Activated CD4-positive, alpha-beta T cell treated with anti-CD3 and anti-CD28 coated beads, Interleukin-2, amount 50 U/mL, for 48 hours (primary cell): ENCODE results near the gene ECHS1.
"Not testable (repeated sequence)": the region's sequence is repeated elsewhere in the genome, so short reads cannot be mapped to it uniquely, and the experiment has no call there.

Source experiments
- DNase-seq, 2 experiments: peaks; one replicate each; pipeline ENCODE4 v3.0.0-alpha.2; 2020

Gene ECHS1

DNA sequence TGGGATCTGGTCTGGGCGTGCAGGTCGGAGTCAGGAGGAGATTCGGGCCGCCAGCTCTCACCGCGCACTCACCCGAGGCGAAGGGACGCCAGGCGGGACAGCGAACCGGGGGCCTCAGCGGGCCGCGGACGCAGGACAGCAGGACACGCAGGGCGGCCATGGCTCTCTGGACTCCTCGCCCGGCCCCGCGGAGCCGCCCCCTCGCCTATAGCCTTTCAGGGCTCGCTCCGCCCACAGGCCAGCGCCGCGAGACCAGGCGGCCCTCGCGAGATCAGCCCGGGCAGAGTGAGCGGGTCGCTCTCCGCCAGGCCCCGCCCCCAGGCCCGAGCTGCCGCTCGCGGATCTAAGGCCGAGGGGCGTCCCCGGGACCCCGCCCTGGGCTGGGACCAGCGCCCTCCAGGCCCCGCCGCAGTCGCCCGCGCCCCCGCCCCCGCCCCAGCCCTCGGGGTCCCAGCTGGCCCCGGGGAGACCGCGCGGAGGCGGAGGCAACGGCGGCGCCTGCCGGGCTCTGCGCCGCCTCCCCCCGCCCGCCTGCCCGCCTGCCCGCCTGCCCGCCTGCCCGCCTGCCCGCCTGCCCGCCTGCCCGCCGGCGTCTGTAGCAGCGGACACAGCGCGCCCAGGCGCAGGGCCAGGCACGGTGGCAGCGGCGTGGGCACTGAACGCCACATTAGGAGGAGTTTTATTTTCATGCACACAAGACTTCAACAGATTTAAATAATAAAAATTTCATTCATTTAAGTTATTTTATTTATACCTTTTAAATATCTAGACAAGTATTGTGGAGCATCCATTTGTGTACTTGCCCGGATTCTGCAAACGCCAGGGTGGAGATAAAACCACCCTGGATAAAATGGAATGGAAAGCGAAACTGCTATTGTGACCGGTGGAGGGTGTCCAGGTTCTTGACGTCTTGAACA lies at the start of gene ECHS1:
ECHS1 (minus strand) TSS at position 181 of the 917 bp plus-strand sequence; CDS start at position 160, 21 bp downstream.
- peak; percentile 95 for DNase-seq

- no peak for DNase-seq
Measured at GRCh38 chr10:133422223-133422806, 49.2 kb upstream of the ECHS1 start.

DNA sequence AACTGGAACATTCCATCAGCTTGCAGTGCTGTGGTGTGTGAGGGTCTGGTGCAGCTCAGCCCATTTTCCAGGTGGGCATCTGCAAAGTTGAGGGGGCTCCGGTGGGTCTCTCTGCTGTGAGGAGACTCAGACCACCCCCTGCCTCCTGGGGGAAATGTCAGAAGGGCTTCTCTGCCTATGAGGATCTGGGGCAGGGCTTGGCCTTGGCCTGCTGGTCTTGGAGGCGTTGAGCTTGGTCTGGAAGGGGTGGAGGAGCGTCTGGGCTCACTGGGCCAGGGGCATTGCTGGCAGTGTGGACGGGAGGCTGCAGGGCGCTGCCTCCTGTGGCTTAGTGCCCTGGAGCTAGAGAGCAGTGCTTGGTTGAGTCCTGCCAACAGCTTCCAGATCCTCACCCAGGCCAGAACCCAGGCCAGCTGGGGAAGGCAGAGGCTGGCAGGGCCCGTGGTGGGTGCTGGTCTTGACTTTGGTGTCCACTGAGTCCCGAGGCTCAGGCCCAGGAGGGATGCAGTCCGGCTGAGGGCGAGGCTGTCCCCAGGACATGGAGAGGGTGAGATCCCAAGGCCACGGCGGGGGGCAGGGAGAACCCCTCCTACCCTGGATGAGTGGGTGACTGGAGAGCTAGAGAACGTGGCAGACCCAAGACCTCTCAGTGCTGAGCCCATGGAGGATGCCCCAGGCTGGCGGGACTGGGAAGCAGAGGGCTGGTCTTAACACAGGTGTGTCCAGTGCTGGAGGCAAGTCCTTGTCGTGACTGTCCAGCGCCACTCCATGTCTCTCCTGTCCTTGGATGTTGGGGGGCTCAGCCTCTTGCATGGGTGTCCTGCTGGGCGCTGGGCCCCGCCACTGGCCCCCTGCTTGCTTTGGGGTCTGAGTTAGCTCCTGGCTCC lies 48.4 kb upstream of the ECHS1 start:
- no peak for DNase-seq

- DNase-seq: no peak
Measured at GRCh38 chr10:133420579-133420978, 47.4 kb upstream of the ECHS1 start.

- no peak for DNase-seq
Measured at GRCh38 chr10:133420028-133420427, 46.9 kb upstream of the ECHS1 start.

DNA sequence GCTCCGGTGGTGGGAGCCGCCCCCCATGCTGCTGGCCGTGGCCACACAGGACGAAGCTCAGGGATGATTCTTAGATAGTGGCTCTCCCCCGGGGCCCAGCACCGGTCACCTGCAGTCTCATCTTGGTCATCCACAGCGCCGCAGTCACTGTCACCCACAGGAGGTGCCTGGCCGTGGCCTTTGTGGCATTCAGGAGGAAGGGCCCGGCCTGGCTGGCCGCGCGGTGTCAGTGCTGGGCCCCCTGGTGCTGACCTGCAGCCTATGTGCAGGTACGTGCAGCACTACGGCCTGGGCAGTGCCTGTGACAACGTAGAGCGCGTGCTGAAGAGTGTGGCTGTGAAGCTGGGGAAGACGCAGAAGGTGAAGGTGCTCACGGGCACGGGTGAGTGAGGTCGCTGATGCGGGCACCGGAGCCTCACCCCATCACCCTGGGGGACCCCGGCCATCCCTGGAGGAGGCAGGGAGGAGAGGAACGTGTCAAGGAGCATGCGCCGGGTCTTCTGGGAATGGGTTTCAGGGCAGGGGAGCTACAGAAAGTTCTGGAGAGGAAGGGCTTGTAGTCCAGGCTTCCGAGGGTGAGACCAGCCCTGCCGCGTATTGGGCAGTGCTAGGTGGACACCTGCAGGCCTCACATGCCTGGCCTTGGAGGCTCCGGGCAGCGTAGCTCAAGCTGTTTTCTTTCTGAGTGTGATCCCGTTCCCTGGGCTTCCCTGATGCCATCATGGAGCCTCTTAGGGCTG lies 46.2 kb upstream of the ECHS1 start:
- no peak for DNase-seq

DNA sequence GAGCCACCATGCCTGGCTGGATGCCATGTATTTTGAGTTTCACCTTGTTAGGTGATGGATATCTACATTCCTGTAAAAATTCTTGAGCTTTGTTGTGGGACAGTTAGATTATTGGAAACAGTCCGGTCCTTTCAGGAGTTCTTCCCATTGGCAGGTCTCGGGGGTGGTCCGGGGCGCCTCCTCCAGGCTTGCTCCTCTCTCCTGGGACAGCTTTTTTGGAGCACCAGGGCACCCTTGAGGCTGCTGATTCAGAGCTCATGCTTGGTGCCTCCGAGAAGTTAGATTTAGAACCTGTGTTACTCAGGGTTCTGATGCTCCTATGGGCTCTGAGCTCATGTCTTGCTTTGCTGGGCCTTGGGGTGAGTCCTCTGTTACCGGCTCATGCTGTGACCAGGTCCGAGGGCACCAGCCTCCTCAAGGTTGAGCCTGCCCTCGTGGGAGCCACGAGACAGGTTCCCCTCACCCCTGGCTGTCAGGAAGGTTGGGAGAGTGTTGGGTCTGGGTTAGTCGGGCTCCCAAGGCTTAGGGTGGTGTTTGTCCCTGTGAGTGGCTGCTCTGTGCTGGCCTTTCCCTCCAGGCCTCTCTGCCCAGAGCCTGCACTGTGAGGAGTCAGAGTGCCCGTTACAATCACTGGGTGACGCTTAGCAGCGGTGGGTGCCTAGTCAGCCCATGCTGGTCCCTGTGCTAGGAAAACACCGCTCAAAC lies 45.3 kb upstream of the ECHS1 start:
- DNase-seq: no peak

- DNase-seq: no peak
Measured at GRCh38 chr10:133415752-133416151, 42.6 kb upstream of the ECHS1 start.

DNA sequence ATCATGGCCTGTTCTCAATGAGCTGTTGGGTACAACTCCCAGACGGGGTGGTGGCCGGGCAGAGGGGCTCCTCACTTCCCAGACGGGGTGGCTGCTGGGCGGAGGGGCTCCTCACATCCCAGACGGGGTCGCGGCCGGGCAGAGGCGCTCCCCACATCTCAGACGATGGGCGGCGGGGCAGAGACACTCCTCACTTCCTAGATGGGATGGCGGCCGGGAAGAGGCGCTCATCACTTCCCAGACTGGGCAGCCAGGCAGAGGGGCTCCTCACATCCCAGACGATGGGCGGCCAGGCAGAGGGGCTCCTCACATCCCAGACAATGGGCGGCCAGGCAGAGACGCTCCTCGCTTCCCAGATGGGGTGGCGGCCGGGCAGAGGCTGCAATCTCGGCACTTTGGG lies 41.2 kb upstream of the ECHS1 start:
- not testable (repeated sequence) for DNase-seq

GRCh38 chr10:133412381-133412711 lies 39.2 kb upstream of the ECHS1 start:
- DNase-seq: no peak

DNA sequence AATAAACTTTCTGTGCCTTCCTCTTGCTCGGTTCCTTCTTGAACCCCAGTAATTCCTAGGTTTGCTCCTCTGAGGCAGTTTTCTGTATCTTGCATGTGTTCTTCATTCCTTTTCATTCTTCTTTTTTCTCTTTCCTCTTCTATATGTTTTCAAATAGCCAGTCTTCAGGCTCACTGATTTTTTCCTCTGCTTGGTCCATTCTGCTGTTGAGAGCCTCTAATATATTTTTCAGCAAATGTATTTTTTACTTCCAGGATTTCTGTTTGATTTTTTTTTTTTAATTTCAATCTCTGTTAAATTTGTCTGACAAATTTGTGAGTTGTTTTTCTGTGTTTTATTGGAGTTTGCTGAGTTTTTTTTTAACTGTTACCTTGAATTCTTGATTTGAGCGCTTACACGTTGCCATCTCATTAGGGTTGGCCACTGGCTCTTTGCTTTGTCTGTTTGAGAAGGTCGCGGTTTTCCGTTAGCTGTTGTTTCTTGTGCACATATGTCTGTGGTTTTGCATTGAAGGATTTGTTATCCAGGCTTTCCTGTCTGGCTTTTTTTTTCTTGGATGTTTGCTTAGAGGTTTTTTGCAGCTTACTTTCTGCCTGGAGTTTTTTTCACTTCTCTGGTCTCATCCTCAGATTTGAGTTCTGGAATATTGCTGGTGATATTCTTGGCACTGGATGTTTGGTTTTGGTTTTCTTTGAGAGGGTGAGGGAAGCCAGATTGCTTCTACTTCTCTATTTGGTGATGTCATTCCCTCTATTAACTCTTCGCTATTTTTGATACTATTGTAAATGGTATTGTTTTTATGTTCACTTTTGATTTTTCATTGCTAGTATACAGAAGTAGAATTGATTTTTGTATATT lies 38.6 kb upstream of the ECHS1 start:
- DNase-seq: no peak

DNA sequence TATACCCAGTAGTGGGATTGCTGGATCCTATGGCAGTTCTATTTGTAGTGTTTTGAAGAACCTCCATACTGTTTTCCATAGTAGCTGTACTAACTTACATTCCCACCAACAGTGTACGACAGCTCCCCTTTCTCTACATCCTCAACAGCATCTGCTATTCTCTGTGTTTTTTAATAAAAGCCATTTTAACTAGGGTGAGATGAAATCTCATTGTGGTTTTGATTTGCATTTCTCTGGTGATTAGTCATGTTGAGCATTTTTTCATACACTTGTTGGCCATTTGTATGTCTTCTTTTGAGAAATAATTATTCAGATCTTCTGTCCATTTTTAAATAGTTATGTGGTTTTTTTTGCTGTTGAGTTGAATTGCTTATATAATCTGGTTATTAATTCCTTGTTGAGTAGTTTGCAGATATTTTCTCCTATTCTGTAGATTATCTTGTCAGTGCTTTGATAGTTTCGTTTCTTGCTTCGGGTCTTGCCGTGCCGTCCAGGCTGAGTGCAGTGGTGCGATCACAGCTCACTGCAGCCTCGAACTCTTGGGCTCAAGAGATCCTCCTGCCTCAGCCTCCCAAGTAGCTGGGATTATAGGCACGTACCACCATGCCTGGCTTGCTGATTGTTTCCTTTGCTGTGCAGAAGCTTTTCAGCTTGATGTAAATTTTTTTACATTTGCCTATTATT lies 32.8 kb upstream of the ECHS1 start:
- DNase-seq: no peak

DNA sequence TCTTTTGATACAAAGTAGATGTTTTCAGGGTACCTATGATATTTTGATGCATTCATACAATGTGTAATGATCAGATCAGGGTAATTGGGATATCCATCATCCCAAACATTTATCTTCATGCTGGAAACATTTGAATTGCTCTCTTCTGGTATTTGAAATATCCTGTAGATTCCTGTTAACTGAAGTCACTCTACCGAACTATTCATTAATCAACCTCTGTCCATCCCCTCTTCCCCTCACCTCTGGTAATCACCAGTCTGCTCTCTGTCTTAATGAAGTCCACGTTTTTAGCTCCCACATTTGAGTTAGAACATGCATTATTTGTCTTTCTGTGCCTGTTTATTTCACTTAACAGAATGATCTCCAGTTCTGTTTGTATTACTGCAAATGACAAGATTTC lies 32.1 kb upstream of the ECHS1 start:
- DNase-seq: no peak

- no peak for DNase-seq
Measured at GRCh38 chr10:133403784-133404183, 30.6 kb upstream of the ECHS1 start.

- no peak for DNase-seq
Measured at GRCh38 chr10:133403359-133403758, 30.2 kb upstream of the ECHS1 start.

GRCh38 chr10:133401981-133402725 lies 29.0 kb upstream of the ECHS1 start:
- no peak for DNase-seq

- DNase-seq: no peak
Measured at GRCh38 chr10:133401500-133401899, 28.3 kb upstream of the ECHS1 start.

DNA sequence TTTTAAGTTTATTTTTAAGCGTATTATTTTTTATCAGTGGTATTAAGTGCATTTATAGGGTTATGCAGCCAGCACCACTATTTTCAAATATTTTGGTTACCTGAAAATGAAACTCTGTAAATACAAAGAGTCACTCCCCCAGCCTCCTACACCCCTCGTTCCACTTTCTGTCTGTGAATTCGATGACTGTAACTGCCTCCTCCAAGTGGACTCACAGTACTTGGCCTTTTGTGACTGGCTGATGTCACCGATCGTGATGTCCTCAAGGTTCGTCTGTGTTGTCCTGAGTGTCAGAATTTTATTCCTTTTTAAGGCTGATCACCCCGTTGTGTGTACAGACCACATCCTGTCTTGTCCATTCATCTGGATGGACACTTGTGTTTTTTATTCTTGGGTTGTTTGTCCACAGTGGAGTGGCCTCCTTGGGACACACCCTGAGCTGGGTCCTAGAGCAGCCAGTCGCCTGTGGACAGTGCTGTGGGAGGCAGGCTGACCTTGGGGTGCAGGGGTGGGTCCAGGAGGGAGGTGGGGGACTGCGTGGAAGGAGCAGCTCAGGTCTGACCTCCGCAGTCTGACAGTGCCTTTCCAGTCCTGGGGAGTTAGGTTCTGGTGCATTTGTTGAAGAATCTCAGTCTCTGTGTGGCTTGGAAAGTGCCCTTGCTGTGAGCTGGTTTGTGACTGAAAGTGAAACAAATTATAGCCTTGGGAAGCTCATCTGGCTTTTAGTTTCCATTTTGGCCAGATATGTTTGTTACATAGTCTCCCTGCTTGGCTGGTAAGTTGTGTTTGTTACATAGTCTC lies 27.7 kb upstream of the ECHS1 start:
- no peak for DNase-seq

- no peak for DNase-seq
Measured at GRCh38 chr10:133399123-133399601, 26.0 kb upstream of the ECHS1 start.
